ENCODE measurements around the gene LACC1.

- TF ChIP-seq JARID2 (CRISPR knock-in tag; IDR thresholded peaks at IDR 0.05; ENCODE audit: insufficient replicate concordance) (peak; percentile 88), SMAD3 (CRISPR knock-in tag; IDR thresholded peaks at IDR 0.05) (0 out of 2 replicates have a peak, but pooled peaks have one; percentile 14), POLR2AphosphoS5 (IDR thresholded peaks at IDR 0.05; ENCODE audit: low read depth, low read length) (peak; percentile 65), TCF7 (IDR thresholded peaks at IDR 0.05; ENCODE audit: low read depth) (no peak), ZNF317 (CRISPR knock-in tag; IDR thresholded peaks at IDR 0.05) (0 out of 2 replicates have a peak, but pooled peaks have one; percentile 16), ASH2L (IDR thresholded peaks at IDR 0.05; ENCODE audit: insufficient read length, low read depth, low read length) (peak; percentile 45)
- TF ChIP-seq, protein P1, sequence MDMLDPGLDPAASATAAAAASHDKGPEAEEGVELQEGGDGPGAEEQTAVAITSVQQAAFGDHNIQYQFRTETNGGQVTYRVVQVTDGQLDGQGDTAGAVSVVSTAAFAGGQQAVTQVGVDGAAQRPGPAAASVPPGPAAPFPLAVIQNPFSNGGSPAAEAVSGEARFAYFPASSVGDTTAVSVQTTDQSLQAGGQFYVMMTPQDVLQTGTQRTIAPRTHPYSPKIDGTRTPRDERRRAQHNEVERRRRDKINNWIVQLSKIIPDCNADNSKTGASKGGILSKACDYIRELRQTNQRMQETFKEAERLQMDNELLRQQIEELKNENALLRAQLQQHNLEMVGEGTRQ (IDR thresholded peaks at IDR 0.05; ENCODE audit: low read depth, low read length): no peak
- TF ChIP-seq, protein P1 (CRISPR knock-in tag; IDR thresholded peaks at IDR 0.05; ENCODE audit: borderline replicate concordance): no peak
Measured at GRCh38 chr13:43878892-43879754, 581 bp upstream of the LACC1 start, which contains the start of gene CCDC122.

Data from HepG2 (cell line).